NCI-H1417 treated with DMSO at 0.1 percent for 48 hours (cell line): ENCODE data around the gene ZHX3.

Experiments used
- DNase-seq: peaks from one replicate; lab custom pipeline; 2025; lab: John Stamatoyannopoulos, UW

Gene ZHX3

GRCh38 chr20:41170386-41171105, 147.0 kb downstream of the ZHX3 start:
- DNase-seq, result no peak

GRCh38 chr20:41169791-41170351, 147.7 kb downstream of the ZHX3 start:
- DNase-seq, result no peak

DNA sequence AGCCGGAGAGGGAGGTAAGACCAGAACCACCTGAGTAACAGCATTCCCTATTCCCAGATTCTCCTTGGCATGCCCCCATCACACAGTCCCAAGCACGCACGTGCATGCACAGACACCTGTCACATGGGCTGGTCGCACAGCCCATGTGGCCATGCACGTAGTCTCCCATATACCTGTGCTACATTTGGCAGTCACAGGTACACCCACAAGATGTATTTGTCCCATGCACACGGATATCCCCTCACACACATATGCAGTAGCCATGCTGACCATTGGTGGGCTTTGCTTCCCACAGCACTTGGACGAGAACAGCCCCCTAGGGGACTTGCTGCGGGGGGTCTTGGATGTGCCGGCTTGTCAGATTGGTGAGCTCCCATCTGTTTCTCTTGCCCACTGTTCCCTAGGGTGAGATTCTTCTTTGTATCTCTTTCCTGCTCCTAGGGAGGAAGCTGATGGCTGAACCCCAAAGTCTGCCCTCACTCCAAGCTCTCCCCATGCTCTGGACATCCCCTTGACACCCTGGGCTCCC, 148.3 kb downstream of the ZHX3 start:
- DNase-seq, result no peak

DNA sequence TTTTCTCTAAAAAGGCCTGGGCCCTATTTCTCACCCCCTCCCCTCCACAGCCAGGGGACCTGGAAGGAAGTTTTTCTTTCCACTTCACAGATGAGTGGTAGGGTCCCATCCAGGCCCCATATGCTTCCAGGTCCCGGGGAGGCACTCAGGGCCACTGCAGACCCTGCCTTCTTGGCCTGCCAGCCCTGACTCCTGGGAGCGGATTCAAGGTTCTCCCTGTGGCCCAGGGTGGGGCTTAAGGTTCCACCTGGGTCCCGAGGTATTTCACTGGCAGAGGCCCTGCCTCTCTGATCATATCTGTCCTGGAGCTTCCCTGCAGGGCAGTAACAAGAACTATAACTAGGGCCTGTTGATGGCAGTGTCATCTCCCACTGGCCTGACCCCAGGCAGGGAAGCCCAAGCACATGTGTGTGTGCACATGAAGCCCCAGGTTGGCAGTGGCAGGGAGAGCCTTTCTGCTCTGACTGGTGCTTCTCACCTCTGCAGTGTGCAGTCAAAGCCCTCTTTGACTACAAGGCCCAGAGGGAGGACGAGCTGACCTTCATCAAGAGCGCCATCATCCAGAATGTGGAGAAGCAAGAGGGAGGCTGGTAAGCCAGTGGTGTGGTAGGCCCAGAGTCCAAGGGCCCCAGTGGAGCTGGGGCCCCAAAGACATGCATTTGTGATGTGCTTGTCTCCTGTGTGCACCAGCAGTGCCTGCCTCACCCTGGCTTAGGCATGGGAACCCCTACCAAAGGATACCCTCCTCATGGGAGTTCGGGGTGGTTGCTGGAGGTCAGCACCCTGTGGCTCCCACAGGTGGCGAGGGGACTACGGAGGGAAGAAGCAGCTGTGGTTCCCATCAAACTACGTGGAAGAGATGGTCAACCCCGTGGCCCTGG, 149.0 kb downstream of the ZHX3 start:
- DNase-seq, result no peak

DNA sequence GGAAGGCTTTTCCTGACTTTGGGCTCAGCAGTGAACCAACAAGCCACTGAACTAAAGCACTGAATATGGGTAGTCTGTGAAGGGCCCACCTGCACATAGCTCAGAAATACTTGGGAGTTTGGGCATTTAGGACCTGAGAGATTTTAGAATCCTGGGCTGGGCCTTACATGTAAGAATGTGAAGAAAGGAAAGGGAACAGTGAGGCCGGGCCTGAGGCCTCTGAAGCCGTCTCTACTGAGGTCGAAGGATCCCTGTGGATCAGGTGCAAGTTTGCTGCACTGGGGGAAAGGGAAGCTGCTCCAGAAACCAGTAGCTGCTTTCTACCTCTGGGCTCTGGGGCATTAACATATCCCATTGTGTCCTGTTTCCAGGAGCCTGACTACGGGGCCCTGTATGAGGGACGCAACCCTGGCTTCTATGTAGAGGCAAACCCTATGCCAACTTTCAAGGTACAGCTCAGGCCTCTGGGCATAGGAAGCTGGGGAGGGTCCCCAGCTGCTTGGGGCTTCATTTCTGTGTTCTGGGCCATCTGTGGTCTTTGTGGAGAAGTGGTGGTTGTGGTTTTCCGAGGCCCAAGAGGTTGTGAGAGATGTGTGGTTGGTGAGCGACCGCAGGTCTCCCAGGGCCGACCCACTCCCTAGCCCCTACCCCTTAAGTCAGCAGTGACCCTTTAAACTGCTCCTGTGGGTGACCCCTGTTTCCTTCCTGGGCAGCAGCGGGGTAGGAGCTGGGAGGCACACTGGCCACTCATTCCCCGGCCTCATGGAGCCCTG, 149.9 kb downstream of the ZHX3 start:
- no peak for DNase-seq

DNA sequence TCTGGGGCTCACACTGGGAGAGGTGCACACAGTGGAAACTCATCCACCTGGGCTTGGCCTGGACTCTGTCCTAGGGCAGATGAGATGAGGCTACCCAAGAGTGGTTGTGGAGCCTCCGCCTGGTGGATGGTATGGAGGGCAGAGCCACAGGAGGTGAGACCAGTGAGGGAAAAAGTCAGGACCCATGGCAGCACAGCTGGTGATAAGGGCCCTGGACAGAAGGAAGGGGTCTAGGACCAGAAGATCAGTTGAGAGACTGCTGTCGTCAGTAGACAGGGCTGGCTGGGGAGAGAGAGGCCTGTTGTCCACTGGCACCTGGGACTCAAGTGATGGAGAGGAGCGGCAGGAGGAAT, 150.4 kb downstream of the ZHX3 start:
- no peak for DNase-seq

GRCh38 chr20:41166201-41167117, 151.1 kb downstream of the ZHX3 start:
- DNase-seq, result no peak

DNA sequence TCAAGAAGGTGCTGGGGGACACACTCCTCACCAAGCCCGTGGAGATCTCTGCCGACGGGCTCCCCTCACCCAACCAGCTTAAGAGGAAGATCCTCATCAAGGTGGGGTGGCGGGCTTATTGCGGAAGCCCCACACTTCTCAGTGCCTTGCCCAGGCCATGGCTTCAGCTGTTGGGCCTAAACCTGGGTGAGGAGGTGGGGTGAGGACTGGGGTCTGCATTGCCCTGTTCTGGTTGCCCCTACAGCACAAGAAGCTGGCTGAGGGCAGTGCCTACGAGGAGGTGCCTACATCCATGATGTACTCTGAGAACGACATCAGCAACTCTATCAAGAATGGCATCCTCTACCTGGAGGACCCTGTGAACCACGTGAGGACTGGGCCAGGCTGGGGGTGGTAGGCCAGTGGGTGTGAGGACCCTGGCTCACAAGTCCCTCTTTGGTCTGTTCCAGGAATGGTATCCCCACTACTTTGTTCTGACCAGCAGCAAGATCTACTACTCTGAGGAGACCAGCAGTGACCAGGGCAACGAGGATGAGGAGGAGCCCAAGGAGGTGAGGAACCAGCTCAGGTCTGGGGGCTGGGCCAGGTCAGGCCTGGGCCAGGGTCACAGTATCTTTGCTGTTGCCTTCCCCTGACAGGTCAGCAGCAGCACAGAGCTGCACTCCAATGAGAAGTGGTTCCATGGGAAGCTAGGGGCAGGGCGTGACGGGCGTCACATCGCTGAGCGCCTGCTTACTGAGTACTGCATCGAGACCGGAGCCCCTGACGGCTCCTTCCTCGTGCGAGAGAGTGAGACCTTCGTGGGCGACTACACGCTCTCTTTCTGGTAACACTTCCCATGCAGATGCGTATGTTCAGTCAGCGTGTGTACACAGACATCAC, 152.3 kb downstream of the ZHX3 start:
- DNase-seq, result no peak

GRCh38 chr20:41163821-41164220, 153.7 kb downstream of the ZHX3 start:
- no peak for DNase-seq

DNA sequence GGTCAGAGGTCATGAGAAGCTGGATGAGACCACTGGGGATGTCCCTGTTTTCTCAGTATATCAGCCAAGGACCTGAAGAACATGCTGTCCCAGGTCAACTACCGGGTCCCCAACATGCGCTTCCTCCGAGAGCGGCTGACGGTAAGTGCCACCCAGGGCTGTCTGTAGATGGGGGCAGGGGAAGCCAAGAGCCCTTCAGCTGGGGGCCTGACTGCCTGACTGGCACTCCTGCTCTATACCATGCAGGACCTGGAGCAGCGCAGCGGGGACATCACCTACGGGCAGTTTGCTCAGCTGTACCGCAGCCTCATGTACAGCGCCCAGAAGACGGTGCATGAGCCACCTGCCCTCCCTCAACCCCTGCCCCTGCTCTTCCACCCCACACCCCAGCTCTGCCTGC, 155.1 kb downstream of the ZHX3 start:
- DNase-seq, result no peak

GRCh38 chr20:41161886-41162285, 155.6 kb downstream of the ZHX3 start:
- DNase-seq, result no peak

DNA sequence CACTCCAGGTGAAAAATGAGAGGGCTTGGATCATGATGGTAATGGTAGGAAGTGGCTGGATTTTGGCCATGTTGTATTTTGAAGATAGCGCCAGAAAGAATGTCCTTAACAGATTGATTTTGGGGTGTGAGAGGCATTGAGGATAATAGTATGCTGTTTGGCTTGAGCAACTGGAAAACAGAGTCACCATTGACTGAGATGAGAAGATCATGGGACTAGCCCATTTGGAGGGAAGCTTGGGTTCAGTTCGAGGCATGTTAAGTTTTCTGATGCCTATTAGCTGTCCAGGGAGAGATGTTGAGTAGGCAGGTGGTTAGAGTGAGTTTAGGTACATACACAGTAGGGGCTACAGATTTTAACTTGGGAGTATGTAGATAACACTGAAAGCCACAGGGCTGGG, 156.8 kb downstream of the ZHX3 start:
- no peak for DNase-seq

- DNase-seq, result no peak
Observed at GRCh38 chr20:41159547-41159946, 158.0 kb downstream of the ZHX3 start.

DNA sequence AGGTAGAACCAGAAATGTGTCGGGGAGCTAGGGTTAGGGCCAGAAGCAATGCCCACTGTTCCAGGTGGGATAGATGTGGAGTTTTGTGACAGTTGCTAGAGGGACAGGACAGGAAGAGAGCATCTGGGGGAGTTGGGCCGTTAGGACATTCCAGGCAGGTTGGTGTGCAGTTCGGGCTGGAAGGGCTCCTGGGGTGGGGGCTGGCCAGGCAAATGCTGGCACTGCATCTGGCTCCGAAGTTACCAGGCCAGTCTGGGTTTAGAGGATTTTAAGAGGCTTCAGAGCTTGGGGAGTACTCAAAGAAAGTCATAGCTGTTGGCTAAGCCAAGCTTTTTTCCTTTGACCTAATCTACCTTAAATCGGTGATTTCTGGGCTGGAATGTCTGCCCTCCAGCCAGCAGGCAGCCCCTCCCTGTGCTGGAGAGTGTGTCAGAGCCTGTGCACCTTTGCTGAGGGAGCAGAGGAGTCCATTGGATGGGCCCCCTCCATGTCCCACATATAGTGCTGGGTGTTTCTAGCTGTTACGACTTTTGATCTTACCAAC, 159.4 kb downstream of the ZHX3 start:
- DNase-seq, result no peak

GRCh38 chr20:41155261-41155660, 162.3 kb downstream of the ZHX3 start:
- no peak for DNase-seq

DNA sequence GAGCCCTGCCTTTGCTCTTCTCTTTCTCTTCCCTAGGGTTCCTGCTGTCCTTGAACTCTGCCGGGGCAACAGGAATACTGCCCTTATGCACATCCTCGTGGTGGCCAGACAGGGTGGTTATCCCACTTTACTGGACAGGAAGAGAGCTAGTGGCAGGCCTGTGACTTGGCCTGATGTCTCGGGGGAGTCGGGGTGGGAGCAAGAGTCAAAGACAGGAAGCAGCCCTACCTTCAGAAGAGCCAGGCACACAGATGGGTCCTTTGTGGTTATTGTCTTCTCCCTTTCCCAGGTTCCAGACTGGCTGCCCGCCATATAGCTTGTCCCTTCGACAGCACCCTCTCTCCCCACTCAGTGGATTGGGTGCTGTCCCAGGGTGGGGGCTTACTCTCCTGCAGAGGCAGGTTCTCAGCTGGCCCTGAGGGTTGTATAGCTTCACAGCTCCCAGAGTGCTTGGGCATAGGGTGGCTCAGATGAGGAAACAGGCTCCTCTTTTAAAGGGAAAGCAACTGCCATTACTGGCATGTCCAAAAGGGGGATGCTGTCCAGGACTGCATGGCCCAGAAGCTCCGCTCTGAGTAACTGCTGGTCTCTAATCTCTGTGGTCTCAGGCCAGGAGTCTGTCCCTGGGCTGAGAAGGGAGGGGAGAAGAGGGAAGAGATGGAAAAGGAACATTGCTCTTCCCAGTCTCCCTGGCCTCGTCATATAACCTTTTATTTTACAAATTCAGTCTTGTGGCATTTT, 162.9 kb downstream of the ZHX3 start:
- DNase-seq, result no peak

- DNase-seq, result no peak
Observed at GRCh38 chr20:41152108-41152757, 165.3 kb downstream of the ZHX3 start.

- no peak for DNase-seq
Observed at GRCh38 chr20:41151134-41151869, 166.2 kb downstream of the ZHX3 start.
